NCI-H2227 treated with DMSO at 0.1 percent for 48 hours (cell line): Measurements from ENCODE around the gene PIGB.
"Not testable (repeated sequence)": the region's sequence is repeated elsewhere in the genome, so short reads cannot be mapped to it uniquely, and the experiment has no call there.

Experiments used
- DNase-seq: peaks from one replicate; lab custom pipeline; 2025; lab: John Stamatoyannopoulos, UW

Gene PIGB

DNA sequence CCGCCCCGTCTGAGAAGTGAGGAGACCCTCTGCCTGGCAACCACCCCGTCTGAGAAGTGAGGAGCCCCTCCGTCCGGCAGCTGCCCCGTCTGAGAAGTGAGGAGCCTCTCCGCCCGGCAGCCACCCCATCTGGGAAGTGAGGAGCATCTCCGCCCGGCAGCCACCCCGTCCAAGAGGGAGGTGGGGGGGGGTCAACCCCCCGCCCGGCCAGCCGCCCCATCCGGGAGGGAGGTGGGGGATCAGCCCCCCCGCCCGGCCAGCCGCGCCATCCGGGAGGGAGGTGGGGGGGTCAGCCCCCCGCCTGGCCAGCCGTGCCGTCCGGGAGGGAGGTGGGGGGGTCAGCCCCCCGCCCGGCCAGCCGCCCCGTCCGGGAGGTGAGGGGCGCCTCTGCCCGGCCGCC lies 16.2 kb upstream of the PIGB start:
- not testable (repeated sequence) for DNase-seq

DNA sequence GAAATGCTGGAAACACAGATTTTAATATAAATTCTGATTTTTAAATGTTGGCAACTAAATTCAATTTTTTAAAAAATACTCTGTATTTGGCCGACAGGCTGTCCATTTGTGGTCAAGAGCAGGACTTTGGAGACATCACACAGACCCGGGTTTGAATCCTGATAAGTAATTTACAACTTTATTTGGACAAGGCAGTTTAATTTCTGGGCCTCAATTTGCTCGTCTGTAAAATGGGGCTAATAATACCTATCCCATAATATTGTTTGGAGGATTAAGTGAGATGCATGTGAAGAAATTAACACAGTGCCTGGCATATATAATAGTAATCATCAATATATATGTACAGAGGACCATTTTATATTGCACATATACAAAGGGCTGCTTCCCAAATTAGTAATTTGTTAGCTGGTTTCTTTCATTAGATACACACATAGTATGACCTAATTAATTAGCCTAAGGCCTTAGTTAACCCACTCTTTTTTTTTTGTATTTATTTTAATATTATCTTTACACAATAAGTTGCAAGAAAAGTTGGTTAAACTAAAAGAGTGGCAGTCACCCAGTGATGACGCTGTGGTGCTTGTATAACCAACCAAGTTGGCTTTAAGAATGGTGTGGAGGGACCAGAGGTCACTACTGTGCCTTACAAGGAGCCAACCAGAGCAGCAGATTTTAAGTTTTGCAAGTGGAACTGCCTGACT lies 665 bp downstream of the PIGB start:
- DNase-seq = no peak

DNA sequence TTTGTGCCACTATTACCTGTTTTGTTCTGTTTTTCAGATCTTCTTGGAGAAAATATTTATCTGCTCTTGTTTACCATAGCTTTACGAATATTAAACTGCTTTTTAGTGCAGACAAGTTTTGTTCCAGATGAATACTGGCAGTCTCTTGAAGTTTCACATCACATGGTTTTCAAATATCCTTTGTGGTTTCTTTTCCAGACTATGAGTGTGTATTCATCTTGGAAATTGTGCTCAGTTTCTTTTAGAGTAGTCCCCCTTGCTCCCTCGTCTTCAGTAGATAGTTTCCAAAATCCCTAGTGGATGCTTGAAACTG lies 1.2 kb downstream of the PIGB start:
- no peak for DNase-seq

- DNase-seq = no peak
Observed at GRCh38 chr15:55320963-55321362, 1.9 kb downstream of the PIGB start.

DNA sequence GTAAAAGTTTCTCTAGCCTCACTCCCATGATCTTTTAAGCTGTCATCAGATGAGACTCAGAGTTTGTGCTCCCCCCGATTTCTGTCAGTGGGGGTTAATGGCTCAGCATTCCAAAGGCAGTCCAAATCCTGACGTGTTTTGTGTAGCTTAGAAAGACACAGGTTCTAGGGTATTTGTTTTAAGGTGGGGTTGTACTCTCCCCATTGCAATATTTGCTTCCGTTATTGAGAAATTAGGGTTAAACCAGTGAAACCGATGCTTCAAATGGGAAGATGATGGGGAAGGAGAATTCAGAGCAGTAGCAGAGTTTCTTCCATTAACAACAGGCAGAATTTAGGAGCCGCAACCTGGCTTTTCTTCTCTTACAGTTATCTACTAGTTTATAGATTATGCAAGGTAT lies 3.4 kb downstream of the PIGB start:
- DNase-seq = no peak

- no peak for DNase-seq
Observed at GRCh38 chr15:55327387-55327786, 8.4 kb downstream of the PIGB start.

- DNase-seq = no peak
Observed at GRCh38 chr15:55334371-55334770, 15.3 kb downstream of the PIGB start.

DNA sequence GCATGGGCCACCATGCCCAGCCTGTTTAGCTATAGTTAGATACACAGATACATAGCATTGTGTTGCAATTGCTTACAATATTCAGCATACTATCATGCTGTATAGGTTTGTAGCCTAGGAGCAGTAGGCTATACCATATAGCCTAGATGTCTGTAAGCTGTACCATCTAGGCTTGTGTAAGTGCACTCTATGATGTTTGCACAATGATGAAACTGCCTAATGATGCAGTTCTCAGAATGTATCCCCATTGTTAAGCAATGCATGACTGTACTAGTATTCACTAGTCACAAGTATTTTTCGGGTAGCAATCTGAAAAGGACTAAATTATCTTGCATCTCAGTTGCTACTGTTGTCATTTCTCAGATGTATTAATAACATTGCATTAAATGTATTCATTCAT lies 16.0 kb downstream of the PIGB start:
- no peak for DNase-seq

- no peak for DNase-seq
Observed at GRCh38 chr15:55337160-55337559, 18.1 kb downstream of the PIGB start.

- peak; percentile 37 for DNase-seq
Observed at GRCh38 chr15:55343168-55343567, 24.1 kb downstream of the PIGB start.

DNA sequence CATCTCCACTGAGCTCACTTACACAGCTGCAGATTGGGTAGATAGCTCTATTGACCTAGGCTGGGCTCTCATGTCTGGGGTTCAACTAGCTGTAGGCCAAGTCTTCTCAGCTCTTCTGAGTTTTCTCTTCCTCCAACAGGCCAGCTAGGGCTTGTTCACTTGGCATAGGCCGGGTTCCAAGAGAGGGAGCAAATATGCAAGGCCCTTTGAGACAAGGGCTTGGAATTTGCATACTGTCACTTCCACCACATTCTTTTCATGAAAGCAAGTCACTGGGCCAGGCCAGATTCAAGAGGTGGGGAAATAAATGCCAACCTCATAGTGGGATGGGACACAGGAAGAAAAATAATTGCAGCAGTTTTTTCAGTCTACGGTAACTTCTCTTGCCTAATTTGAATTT lies 25.2 kb downstream of the PIGB start:
- DNase-seq = no peak

- DNase-seq = no peak
Observed at GRCh38 chr15:55348281-55348778, 29.3 kb downstream of the PIGB start.

DNA sequence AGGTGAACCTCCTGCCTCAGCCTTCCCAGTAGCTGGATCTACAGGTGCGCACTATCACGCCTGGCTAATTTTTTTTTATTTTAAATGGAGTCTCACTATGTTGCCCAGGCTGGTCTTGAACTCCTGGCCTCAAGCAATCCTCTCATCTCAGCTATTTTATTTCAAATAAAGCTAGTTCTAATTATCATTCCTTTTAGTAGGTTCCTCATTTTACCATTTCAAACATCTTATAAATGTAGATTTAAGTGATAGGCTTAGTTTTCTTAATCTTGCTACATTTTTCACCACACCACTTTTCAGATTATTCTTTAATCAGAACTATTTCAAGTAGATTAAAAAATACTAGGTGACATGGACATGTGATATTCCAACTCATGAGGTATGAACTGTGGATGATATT lies 30.3 kb downstream of the PIGB start:
- DNase-seq = no peak

DNA sequence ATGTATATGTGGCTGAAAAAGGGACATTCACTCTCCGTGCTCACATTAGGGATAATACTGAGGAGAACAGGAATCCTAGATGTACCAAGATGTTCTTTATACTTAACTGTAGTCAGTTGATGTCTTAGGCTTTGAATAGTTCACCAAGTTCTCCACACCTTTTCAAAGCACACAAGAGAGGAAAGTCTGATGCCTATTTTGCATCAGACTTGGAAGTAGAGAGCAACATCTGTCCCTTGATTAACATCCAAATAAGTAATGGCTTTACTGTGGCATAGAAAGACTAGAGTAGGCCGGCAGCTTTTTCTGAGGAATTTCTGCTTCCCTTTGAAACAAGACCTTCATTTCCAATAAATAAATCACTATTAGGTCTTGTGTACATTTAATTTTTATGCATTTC lies 34.0 kb downstream of the PIGB start:
- DNase-seq = no peak

DNA sequence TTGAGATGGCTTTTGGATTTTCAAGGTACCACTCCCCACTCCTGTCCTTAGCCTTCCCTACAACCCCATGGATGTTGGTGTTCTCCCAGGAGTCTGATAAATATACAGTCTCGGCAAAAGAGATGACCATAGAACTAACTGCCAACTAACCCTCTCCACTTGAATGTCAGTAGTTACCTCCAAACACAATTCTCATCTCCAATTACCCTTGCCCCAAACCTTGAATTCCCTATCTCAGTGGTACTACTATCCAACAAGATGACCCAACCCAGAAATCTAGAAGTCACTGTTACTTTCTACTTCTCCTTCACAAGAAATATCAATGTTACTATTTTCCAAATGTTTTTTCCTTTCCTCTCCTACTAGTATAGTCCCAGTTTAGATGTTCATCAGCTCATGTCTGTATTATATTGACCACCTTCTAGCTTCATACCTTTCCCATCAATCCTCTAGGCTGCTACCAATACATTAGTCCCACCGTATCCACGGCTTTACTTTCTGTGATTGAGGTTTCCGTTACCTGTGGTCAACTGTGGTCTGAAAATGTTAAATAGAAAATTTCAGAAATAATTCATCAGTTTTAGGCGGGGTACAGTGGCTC lies 38.1 kb downstream of the PIGB start:
- no peak for DNase-seq

DNA sequence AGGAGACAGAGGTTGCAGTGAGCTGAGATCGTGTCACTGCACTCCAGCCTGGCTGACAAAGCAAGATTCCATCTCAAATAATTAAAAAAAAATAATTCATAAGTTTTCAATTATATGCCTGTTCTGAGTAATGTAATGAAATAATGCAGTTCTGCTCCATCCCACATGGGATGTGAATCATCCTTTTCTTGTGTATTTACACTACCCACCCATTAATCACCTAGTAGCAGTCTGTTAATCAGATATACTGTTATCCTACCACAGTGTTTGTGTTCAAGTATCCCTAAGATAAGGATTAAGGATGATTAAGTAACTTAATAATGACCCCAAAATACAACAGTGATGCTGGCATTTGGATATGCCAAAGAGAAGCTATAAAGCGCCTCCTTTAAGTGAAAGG lies 38.8 kb downstream of the PIGB start:
- DNase-seq = no peak

DNA sequence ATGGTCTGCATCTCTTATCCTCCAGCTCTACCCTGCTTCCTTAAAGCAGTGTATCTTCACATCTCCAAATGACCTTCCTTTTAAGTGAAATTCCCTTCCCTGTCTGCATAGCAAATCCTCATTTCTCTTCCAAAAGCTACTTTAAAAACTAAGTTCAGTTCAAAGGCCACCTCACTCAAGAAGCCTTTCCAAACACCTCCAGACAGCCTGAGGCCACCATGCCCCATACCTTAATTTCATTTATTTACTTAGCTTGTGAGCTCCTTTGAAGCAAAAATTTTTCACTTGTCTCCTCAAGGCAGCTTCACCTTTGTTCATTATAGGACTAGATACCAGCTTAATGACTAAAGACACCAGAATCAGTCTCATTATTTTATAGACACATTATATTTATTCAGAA lies 39.4 kb downstream of the PIGB start:
- DNase-seq = no peak

DNA sequence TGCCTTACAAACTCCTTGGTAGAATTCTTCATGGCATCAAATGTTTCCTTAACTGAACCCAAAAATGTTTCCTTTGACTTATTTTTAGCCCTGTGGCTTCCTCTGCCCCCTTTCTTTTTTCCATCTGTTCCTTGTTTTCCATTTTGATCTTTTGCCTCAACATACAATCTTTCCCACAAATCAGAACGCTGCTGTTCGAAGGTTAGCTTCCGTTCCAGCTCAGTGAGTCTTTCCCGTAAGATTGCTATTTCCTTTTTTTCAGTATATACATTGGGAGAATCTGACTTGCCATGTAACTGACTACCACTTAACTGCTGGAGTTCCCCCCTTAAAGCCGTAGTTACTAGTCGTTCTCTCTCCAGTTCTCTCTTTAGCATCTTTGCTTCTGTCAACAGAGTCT lies 41.2 kb downstream of the PIGB start:
- DNase-seq = no peak

DNA sequence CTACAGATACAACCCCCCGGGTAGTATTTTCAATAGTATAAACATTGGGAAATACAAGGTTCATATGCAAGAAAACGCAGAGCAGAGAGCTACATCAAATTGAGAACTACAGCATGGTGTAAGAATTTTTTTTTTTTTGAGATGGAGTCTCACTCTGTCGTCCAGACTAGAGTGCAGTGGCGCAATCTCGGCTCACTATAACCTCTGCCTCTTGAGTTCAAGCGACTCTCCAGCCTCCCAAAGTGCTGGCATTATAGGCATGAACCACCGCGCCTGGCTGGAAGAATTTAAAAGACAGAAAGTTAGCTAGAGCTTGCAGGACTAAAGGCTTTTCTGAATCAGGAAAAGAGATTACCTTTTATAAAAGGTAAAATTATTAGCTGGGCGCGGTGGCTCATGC lies 42.0 kb downstream of the PIGB start:
- no peak for DNase-seq

DNA sequence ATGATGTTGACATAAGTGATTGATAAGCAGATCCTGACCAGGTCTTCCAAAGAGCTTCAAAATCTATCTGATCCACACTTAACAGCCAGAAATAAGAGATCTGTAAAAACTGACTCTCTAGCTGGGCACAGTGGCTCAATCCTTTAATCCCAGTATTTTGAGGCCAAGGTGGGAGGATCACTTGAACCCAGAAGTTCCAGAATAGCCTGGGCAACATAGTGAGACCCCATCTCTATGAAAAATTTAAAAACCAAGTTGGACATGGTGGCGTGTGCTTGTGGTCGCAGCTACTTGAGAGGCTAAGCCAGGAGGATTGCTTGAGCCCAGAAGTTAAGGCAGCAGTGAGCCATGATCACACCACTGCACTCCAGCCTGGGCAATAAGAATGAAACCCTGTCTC lies 43.6 kb downstream of the PIGB start:
- DNase-seq = no peak

DNA sequence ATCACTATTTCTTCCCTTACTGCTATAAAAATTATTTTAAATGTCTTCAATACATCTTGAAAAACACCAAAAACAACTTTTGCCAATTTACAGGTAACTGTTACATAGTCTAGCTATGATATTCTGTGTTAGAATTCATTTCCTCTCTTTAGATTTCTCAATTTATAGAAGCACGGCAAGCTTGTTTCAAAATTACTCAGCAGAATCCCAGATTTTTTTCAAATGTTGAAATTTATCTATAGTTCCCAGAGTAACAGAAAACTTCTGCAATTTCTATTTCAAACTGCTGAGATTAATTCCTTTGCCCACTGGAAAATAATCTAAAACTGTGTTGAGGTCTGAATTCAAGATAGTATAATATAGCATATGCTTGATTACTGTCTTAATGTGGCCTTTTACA lies 48.0 kb downstream of the PIGB start:
- DNase-seq = no peak

DNA sequence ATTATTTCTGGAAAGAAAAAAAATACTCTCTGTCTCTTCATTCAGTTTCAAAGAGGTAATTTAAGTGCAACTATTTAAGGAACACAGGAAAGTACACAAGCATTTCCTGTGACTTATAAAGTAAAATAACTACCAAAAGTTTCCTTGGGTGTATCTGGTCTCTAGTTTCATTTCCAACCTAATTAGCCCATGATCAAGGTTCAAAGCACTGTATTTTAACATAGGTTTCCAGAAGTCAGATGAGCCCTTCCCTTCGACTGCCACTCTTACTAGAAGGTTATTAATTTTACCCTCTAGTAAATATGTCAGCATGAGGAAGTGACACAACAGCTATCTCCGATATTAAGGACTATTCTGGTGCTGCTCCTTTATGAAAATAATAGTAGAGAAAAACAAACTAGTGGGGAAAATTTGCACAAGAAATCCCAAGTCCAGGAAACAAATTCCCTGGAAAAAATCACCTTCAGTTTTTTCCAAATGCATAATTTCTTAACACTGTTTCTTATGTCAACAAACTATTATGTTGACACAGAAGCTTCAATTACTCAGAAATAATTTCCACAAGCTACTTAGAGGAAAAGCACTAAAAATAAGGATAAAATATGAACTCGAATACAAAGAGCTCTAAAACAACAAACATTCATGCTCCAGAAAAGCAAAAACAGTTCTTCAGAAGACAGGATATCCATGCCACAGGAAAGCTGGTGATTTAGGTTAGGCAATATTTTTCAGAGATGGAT lies 53.8 kb downstream of the PIGB start:
- no peak for DNase-seq

DNA sequence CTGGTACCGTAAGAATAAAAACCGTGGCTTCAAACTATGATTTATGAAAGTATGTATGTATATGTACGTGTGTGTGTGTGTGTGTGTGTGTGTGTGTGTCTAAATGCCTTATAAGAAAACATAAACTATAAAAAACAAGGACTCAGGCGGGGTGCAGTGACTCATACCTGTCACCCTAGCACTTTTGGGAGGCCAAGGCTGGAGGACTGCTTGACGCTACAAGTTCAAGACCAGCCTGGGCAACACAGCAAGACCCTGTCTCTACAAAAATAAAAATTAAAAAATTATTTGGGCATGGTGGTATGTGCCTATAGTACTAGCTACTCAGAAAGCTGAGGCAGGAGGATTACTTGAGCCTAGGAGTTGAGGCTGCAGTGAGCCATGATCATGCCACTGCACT lies 60.1 kb downstream of the PIGB start:
- DNase-seq = no peak

DNA sequence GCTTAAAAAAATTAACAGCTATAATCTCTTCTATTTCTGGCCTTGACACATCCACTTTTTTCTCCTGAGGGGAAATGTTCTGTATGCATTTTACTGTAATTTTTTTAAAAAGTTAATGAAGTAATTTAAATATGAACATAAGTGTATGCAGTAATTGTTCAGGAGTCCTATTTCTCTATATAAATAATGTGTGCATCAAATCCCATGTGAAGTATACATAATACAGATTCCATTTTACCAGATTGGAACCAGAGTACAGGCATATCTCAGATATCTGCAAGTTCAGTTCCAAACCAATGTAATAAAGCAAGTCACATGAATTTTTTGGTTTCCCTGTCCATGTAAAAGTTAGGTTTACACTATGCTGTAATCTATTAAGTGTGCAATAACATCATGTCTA lies 62.6 kb downstream of the PIGB start:
- DNase-seq = no peak
